Measurements from ENCODE around the gene SLC26A5.
A peak's percentile ranks its signal among the peaks of the same experiment; 100 is the strongest.
"Not testable (repeated sequence)": the region's sequence is repeated elsewhere in the genome, so short reads cannot be mapped to it uniquely, and the experiment has no call there.

SLC26A5 gene, protein sequence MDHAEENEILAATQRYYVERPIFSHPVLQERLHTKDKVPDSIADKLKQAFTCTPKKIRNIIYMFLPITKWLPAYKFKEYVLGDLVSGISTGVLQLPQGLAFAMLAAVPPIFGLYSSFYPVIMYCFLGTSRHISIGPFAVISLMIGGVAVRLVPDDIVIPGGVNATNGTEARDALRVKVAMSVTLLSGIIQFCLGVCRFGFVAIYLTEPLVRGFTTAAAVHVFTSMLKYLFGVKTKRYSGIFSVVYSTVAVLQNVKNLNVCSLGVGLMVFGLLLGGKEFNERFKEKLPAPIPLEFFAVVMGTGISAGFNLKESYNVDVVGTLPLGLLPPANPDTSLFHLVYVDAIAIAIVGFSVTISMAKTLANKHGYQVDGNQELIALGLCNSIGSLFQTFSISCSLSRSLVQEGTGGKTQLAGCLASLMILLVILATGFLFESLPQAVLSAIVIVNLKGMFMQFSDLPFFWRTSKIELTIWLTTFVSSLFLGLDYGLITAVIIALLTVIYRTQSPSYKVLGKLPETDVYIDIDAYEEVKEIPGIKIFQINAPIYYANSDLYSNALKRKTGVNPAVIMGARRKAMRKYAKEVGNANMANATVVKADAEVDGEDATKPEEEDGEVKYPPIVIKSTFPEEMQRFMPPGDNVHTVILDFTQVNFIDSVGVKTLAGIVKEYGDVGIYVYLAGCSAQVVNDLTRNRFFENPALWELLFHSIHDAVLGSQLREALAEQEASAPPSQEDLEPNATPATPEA

GRCh38 chr7:103446049-103446520 lies at the start of gene SLC26A5:
TSS of gene SLC26A5 (minus strand) at chr7:103446207. CDS start at chr7:103421514, 24,693 bp downstream.
- no peak for DNase-seq (ENCODE audit: low spot score)

DNA sequence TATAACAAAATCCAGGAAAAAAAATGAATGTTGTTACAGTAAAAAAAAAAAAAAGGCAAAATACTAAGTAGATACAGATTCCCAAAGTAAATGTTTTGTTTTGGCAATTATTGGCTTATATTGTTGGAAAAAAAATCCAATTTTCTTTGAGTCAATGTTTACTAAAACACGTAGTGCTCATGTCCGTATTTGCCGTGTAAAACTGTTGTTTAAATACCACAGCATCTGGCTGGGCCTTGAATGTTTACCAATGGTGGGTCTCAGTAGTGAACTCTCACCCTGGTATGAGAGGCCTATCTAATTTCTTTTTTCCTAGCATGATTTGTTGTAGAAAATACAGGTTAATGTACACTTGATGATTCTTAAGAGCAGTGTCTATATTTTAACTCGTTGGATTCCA lies 41.4 kb upstream of the SLC26A5 start:
- no peak for DNase-seq (ENCODE audit: low spot score)

GRCh38 chr7:103486873-103487272 lies 40.9 kb upstream of the SLC26A5 start:
- not testable (repeated sequence) for DNase-seq (ENCODE audit: low spot score)

- no peak for DNase-seq (ENCODE audit: low spot score)
These were observed 34.8 kb upstream of the SLC26A5 start for GRCh38 chr7:103480771-103481170.

DNA sequence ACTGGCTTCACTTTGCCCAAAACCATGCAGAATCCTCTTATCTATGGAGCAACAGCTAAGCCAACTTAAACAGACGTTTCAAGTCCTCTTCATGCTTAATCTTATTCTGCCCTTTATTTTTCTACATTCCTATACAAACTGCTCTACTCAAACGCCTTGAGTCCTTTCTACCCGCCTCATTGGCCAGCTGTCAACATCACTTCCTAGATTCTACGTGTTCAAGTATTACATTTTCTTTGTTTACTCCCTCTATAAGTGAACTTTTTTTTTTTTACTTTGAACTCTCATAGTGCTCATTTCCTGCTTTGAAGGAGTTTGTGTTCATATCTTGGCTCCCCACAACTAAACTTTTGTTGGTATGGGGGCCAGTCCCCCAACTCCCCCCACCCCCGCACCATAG lies 28.9 kb upstream of the SLC26A5 start:
- no peak for DNase-seq (ENCODE audit: low spot score)

- no peak for DNase-seq (ENCODE audit: low spot score)
These were observed 23.3 kb upstream of the SLC26A5 start for GRCh38 chr7:103469095-103469948.

GRCh38 chr7:103466814-103467213 lies 20.8 kb upstream of the SLC26A5 start:
- no peak for DNase-seq (ENCODE audit: low spot score)

DNA sequence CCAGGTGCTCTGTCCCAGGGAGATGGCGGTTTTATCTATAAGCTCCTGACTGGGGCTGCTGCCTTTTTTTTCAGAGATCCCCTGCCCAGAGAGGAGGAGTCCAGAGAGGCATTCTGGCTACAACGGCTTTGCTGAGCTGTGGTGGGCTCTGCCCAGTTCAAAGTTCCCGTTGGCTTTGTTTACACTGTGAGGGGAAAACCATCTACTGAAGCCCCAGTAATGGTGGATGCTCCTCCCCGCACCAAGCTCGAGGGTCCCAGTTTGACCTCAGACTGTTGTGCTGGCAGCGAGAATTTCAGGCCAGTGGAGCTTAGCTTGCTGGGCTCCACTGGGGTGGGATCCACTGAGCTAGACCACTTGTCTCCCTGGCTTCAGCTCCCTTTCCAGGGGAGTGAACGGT lies 16.4 kb upstream of the SLC26A5 start:
- DNase-seq (ENCODE audit: low spot score): no peak

GRCh38 chr7:103447073-103447960 lies 1.3 kb upstream of the SLC26A5 start:
- DNase-seq (ENCODE audit: low spot score): peak; percentile 3

DNA sequence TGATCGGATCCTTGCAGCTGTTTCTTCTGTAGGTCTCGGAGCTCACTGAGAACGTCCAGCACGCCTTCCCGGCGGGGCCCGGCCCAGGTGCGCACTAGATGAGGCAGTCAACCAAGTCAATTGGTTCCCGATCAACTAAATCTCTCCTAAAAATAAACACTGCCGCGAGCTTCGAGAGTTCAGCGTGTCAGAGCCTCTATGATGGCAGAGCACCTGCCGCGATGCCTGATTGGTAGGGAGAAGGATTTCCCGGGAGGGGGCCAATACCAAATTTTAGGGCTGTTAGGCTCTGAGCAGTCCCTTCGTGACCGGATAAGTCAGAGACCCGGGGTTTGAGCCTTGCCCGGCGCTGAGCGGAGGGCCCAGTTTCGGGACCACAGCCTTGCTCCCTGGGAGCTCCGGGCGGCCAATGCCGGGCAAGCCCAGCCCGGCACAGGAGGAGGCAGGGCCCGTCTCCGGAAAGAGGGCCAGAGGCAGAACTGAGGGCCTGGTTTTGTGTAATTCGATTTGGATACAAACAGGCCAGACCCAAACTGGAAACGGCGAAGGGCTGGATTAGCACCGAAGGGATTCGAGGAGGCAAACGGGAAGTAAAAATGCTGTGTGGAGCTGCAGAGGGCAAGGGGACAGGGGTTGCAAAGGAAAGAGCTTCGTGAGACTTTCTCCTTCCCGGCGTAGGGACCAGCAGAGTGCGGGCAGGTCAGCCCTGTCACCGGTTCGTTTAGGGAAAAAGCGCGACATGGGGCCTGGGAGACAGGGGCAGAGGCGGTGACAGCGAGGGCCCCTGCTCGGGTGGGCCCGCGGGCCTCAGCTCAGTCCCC lies 569 bp downstream of the SLC26A5 start:
- no peak for DNase-seq (ENCODE audit: low spot score)

GRCh38 chr7:103439661-103440060 lies 6.3 kb downstream of the SLC26A5 start:
- no peak for DNase-seq (ENCODE audit: low spot score)

GRCh38 chr7:103437623-103438022 lies 8.4 kb downstream of the SLC26A5 start:
- DNase-seq (ENCODE audit: low spot score): no peak

DNA sequence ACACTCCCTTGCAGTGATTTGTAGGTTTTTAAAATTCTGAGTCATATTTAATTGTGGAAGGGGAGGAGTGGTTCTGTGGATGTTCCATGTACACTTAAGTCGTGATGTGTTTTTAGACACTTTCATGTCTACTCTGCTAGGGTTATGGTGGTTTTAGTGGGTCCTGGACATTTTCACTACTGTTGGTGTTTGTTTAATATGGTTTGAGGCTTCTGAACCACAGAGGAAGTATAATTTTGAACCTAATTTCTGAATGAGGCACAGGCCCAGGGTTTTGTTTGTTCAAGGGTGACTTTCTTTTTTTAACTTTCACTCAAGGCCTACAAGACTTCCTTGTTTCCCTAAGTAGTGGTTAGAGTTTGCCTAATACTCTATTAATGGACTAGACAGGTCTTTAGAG lies 13.3 kb downstream of the SLC26A5 start:
- DNase-seq (ENCODE audit: low spot score): no peak

DNA sequence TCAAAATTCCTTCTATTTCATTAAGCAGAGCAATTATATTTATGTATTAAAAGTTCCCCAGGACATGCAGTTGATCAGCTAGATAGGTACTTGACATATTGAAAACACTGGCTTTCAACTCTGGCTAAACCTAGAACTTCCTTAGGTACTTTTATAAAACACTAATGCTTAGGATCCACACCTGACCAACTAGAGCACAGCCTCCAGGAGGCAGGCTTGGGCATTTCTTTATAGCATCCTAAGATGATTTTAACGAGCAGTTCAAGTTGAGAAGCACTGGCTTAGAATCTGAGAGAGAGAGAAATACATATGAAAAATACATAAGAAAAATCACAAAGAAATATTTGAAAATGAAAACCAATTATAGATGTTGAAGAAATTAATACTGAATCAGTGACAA lies 20.8 kb downstream of the SLC26A5 start:
- DNase-seq (ENCODE audit: low spot score): no peak

- DNase-seq (ENCODE audit: low spot score): no peak
These were observed 22.4 kb downstream of the SLC26A5 start for GRCh38 chr7:103423467-103424179.

- no peak for DNase-seq (ENCODE audit: low spot score)
These were observed 25.1 kb downstream of the SLC26A5 start for GRCh38 chr7:103420857-103421384.

GRCh38 chr7:103418241-103418640 lies 27.8 kb downstream of the SLC26A5 start:
- no peak for DNase-seq (ENCODE audit: low spot score)

DNA sequence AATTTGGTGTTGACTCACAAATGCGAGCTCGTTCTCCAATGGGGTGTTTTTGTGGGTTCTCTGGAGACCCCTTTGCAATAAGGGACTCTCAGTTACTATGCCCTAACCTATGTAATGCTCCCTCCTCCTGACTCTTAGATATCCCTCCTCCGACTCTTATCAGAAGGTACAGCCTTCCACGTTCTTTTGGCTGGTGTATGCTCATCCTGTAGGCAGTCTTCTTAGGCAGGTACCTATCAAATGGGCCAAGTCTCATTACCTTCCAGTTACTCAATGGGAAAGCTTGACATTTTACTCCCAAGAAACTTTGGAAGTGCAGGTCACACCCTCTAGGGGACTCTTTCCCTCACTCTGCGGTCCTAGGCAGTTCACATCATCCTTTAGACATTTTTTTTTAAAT lies 32.6 kb downstream of the SLC26A5 start:
- DNase-seq (ENCODE audit: low spot score): no peak

DNA sequence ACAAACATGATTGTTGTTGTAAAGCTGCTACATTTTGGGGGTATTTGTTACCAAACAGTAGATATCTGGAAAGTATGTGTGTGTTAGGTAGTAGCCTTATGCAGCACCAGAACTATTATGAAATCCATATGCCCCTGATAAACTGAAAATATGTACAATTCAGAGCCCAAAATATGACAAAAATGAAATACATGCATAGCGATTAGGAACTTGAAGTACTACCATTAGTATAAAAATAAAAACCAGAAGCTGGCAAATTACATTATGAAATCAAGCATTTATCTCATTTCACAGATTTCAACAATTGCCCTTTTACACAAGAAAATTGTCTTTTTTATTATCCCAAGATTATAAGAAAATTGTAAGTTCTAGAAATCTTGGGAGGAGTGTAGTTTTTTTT lies 33.9 kb downstream of the SLC26A5 start:
- no peak for DNase-seq (ENCODE audit: low spot score)
